GM20431 (cell line): ENCODE results near the gene NCKAP5.

Experiments used
- in situ Hi-C: fragments of 300-500 bp; cut with MseI, MboI; formaldehyde crosslinking; loops from one replicate; pipeline ENCODE4 v1.15.0; 2020; ENCODE audit warnings: low sequenced_read_pairs; ENCODE audit not compliant: unreplicated experiment

NCKAP5 gene

DNA sequence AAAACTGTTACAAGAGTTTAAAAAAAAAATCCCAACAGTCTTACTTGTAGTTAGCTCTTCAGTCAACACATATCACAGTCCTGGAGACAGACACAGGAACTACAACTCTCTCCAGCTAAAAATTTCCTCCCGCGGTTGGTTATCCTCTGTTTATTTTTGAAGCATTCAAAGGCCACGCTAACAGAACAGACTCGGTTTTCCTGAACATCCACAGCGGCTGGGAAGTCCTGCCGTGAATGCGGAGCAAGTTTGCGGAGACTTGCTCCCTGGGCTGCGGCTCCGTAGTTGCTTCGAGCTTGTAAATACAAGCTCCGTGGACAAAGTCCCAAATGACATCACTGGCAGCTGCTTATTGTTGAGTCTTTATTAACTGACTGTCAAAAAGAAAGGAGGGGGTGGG lies at the start of gene NCKAP5:
NCKAP5 (minus strand) TSS at position 292 of the 400 bp plus-strand sequence. CDS start 50,937 bp downstream, outside the sequence.
- in situ Hi-C loops = loop anchor here (25.0 kb wide), 1 partner anchor 306 kb away; no protein-coding TSS in a partner anchor

DNA sequence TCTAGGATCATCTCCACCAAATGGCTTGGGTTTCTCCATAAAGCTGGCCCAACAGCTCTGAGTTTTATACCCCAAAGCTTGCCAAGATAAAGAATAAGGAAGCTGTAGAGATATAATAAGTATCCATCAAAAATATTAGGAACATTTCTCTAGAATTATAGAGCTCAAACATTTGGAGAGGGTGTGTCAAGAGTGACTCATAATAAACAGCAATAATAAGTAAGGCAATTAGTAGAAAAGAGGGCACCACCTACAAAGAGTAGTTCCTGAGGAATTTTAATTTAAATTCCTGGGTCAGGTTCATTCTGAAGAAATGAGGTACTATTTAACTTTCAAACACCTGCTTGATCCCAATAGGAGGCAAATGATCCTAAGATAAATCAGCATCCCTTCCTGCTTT lies 41.4 kb upstream of the NCKAP5 start:
- in situ Hi-C loops = no loop called here

DNA sequence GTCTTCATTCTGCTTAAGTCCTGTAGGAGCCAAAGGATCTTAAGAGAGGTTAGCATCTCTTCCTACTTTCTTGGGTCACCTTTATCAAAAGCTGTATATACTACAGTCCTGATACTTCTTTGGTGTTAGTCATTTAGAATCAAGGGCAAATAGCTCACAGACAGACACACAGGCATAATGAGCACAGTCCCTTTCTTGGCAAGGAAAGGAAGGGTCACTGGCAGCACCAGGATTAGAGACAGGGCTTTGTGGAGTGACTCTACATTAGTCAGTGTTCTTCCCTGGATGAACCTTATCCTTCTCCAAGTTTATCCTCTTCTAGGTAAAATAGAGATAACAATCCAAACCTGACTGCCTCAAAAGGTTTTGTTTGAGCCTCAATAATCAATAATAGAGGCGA lies 40.0 kb upstream of the NCKAP5 start:
- in situ Hi-C loops = no loop called here

DNA sequence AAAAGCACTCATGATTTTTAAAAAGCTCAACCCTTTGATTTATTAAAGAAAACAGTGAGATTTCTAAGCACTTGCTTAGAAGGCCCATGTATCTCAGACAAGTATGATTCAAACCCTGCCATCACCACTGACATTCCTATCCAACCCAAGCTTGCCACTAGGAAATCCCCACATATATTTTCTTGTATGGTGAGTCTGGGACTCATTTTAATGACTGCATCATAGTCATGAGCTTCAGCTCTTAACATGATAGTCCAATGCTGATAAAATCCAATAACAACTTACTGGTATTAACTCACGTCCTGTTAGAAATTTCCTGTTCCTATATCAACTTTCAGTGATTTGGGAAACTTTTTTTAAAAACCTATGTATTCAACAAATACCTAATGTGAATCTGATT lies 39.4 kb upstream of the NCKAP5 start:
- in situ Hi-C loops = no loop called here

DNA sequence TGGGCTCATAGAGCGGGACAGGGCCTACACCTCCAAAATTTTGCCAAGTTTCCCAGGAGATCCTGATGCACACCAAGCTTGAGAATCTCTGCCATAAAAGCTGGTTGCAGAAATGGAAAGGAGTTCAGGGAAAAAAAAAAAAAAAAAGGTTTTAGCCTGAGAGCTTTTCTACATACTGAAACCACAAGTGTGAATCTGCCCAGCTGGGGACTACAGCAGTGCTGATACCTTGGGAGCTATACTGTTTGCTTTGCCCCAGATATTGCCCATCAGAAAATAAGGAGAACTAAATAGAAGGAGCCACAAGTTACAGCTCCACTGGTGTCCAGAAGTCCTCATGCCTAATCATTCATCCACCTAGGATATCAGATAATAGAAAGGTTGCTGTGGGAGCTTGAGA lies 38.4 kb upstream of the NCKAP5 start:
- in situ Hi-C loops = no loop called here

DNA sequence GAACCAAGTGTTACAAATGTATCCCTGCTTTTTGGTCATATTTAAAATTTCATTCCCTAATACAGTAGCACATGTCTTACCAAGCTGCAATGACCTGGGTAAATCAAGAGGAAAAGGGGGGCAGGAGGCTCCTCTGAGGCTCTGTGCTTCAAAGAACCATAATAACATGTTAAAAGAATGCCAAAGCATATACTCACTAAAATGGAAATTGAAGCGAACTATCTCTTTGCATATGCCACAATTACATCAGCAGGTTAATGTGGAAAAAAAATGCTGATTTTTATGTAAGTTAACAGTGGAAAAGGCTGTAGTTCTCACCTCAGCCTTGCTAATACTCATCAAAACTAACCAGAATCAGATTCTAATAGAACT lies 37.5 kb upstream of the NCKAP5 start:
- in situ Hi-C loops = no loop called here

DNA sequence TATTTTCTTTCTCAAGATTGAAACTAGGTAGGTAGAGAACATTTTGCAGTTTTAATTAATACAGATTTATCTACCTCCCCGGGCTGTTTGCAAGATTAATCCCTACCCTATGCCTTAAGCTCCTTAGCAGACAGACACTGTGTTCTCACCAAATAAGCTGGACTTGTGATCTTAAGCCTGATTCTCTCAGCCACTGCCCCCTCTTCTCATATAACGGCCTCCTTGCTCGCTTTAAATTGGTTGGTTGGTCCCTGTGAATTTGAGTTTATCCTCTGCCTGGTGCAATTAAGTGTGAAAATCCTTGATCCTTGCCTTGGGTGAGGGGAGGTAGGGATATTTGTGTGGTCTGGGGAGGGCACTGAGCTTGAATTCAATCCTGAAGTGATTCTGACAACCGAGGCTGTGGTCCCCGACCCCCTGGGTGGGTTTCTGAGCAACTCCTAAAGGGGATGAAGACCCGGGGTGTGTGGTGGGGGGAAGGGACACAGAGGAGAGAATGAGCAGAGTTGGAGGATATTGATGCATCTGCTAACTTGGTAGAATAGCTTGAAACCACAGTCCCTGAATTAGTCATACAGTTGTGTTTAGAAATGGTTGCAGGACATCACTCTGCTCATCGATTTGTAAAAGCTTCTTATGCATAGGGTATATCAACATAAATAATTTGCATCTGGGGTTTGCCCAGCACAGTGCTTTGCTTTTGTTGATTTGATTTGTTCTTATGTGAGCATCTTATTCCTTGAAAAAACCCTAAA lies 36.9 kb upstream of the NCKAP5 start:
- in situ Hi-C loops = no loop called here

DNA sequence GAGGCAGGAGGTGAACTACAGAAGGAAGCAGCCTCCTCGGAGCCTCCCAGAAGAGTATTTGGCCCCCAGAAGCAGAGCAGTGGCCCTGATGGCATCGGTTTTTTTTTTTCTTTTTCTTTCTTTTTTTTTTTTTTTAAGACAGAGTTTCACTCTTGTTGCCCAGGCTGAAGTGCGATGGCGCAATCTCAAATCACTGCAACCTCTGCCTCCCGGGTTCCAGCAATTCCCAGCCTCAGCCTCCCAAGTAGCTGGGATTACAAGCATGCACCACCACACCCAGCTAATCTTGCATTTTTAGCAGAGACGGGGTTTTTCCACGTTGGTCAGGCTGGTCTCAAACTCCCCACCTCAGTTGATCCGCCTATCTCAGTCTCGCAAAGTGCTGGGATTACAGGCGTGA lies 34.8 kb upstream of the NCKAP5 start:
- in situ Hi-C loops = no loop called here

DNA sequence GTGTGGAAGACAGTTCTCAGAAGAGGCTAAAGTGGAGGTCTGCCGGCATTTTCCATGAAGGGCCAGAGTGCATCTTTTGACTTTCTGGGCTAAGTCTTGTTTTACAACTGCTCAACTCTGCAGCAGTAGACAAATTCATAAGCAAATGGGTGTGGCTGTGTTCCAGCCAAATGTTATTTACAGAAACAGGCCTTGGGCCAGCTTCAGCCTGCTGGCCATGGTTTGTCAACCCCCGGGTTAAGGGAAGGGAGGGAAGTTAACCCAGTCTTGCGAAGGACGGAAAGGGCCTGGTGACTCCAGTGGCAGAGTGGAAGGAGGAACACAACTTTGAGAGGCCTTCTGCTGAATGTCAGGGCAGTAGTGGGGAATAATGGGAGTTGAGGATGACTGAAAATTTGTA lies 34.3 kb upstream of the NCKAP5 start:
- in situ Hi-C loops = no loop called here

DNA sequence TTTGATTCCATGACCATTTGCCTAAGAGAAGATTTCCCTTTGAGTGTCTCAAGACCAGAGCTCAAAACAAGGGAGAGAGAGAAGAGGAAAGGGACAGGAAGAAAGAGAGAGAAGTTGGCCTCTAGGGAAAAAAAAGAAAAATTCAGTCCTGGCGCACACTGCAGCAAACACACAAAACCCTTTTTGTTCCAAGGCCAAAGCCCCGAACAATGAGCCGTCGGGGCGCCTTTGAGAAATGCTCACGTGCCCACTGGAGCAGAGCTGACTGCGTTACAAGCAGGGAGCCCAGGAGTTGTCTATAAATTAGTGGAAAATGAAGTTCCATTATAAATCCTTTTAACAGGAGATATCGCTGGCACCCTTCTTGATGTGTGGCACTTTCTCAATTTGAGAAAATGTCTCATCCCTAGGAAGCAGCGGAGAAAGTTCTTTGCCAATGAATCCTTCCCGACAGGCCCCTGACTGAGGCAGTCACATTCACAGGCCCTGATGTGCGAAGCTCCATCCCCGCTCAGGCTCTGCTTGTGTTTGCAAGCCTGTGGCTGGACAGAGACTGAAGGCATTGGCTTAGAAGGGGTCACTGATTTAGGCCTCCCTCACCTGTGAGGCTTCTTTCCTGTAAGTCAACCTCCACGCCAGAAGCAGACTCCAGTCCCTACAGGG lies 32.1 kb upstream of the NCKAP5 start:
- in situ Hi-C loops = no loop called here

DNA sequence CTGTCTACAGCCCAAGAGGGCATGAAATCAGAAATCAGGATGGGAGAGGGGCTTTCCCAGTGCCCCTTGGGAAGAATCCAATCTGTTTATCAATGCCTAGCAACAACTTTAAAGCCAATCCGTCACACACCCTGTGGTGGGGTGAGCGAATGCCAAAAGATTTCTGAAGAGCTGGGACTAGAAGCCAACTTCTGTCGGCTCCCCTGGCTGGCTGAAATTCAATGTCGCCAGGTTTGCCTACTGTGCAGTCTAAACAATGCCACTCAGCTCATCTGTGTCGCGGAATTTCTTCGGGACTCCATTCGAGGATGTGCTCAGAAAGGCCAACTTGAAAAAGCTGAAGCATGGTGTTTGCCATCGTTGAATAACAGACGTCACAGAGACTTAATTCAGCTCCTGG lies 31.5 kb upstream of the NCKAP5 start:
- in situ Hi-C loops = no loop called here

DNA sequence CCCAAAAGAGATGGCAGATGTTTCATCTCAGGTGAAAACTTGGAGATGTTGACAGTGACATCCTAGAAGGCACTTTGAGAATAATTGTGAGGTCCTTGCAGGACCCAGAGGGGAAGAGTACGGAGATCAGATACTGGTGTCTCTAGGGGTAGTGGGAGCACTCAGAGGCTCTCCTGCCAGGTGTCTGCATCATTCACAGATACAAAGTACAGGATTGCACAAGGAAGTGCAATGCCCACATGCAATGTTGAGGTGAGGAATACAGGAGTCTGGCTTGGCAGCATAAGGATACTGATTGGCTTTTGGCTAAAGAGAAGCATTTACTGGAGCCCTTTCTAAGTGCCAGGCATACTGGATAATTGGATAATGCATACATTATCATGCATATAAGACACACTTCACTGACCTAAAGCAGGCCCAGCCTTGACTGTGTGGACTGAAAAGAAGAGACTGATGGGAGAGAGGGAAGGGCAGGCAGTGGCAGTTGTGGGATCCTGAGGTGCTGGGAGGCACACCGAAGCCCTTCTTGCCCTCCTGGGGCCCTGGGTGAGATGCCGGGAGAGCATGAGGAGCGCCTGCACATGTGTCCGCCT lies 31.0 kb upstream of the NCKAP5 start:
- in situ Hi-C loops = no loop called here

DNA sequence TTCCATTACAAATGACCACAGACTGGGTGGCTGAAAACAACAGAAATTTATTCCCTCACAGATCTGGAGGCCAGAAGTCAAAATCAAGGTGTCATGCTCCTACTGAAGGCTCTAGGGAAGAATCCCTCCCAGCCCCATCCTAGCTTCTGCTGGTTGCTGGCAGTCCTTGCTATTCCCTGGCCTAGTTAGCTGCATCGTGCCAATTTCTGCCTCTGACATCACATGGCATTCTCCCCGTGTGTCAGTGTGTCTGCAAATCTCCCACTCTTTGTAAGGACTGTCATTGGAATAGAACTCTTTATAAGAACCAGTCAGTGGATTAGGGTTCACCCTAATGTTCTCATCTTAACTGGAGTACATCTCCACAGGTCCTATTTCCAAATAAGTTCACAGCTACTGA lies 30.5 kb upstream of the NCKAP5 start:
- in situ Hi-C loops = no loop called here

DNA sequence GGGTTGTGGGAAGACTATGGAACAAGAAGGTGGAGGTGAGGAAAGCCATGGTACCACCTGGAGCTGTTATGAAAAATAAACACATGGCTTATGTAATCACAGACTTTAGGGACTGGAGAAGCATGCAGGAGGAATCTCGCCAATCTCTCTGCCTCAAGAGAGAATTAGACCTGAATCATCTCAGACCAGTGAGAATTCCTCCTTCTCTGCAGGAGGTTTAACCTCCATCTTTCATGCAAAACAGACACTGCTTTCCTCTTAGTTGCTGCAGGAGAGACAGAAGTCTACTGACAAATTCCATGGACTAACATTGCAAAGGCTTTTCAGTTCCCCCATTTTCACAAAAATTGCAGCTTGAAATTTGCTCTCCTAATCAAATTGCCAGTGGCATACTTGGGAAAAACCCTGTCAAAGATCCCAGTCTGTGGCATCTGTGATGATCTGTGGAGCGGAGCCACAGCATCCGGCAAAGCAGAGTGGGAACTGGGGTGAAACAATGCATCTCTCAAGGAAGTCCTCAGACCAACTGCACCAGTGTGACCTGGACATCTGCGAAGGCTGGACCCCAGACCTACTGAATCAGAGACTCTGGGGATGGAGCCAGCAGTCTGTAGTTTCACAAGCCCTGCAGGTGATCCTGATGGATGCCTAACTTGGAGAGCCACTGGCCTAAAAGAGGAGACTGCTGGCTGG lies 28.6 kb upstream of the NCKAP5 start:
- in situ Hi-C loops = no loop called here

DNA sequence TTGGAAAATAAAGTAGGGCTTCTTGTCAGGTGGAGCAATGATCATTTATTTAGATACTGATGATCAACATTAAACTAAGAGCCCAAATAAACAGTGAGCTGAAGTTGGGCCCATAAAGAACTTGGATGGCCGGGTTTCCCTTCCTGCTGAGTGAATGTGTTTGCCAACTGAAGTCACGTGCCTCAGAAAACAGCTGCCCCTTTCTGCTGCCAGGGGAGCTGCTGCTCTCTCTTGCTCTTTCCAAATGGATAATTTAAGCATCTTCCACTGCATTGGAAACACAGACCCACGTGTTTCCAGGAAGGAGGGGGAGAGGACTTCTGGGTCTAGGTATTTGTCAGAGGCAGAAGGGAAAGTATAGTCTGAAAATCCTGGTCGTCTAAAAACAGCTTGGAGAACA lies 22.9 kb upstream of the NCKAP5 start:
- in situ Hi-C loops = no loop called here

DNA sequence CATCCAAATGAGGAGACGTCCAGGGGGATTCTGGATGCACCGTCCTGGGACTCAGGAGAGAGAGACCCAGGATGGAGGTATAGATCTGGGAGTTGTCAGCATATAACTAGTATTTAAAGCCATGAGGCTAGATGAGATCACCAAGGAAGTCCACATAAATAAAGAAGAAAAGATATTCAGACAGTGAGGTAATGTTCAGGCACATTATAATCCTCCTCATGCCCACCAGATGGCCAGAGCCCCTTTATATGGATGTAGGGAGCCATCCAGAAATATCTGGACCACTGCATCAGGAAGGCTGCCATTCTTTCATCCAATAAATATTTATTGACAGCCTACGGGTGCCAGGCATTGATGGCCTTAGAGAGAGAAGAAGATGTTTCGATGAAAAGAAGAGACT lies 21.2 kb upstream of the NCKAP5 start:
- in situ Hi-C loops = no loop called here

DNA sequence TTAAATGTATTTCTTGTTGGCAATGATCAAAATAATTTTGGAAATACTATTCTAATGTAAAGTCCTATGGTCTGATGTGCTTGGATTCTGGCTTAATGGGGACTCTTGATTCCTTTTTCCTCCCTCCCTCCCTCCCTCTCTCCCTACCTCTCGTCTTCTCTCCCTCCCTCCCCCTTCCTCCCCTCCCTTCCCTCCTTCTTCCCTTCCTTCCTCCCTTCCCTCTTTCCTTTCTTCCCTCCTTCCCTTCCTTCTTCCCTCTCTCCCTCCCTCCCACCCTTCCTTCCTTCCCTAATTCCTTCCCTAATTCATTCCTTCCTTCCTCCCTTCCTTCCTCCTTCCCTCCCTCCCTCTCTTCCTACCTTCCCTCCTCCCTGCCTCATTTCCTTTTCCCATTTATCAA lies 19.9 kb upstream of the NCKAP5 start:
- in situ Hi-C loops = no loop called here

DNA sequence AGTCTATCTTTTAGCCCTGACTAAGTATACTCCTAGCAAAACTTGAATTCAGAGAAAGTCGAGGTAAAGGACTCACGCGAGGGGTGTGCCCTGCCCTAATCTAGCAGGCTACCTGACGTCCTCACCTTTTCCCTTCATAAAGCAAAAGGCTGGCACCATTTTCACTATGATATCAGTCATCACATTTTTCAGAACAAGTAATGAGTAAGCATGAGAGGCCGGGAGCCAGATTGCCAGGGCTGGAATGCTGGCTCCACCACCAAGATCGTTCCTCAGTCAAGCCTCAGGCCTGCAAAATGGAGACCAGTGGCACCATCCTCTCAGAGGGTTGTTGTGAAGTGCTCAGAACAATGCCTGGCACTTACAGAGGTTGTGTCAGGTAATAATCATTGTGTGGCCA lies 18.7 kb upstream of the NCKAP5 start:
- in situ Hi-C loops = no loop called here

DNA sequence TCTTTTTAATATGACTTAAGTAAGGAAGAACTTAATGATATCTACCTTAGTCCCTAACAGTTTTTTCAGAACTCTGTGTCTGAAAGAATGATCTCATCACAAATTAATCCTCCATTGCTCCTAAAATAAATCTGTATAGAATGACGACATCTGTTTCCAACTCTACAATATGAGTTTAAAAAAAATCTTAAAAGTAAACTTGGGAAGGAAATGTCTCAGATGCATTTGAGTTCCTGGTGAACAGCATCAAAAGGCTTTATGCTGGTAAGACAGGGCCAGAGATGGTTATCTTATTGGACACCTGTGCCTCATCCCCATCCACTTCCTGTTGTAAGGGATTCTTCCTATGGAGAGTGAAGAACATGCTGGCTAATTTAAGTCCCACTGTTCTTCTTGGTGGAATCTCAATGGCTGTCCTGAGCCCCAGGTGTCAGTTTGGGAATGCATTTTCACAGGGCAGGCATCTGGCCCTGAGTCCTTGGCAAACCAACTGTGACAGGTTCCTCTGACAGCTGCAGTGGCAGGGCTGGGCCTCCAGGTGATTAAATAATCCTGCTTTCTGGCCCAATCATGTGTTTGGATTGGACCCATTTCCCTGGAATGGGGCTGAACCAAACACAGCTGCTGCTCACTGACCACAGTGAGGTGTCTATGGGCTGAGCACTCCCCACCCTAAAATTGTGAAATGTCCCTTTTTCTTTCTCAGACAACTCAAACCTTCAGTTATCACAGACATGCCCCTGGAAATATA lies 12.9 kb upstream of the NCKAP5 start:
- in situ Hi-C loops = no loop called here

DNA sequence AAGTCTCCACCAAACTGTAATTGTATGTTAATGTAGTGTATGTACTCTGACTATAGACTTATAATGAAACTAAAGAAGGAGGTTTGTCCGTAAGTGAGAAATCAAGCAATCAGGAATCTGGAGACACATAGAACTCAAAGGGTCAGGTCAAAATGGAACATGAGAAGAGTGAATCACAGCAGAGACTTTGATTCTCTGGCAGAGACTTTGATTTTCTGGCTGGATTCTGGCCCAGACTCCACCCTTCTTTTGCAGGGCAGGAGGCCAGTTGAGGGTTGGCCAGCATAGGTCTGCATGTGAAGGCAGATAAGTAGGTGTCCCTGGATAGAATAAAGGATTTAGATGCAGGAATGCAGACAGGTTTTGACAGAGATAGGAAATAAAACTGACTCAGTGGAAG lies 11.0 kb upstream of the NCKAP5 start:
- in situ Hi-C loops = no loop called here
